IPS-NIHi7 (cell line): ENCODE results near the gene ADORA1.

Experiments used
- DNase-seq: peaks from one replicate; pipeline ENCODE4 v3.0.0; 2012; ENCODE audit warnings: mixed read lengths; ENCODE audit errors: extremely low spot score

ADORA1 gene

GRCh38 chr1:203127666-203128430 lies at the start of gene ADORA1:
TSS of gene ADORA1 (plus strand) at chr1:203127726. CDS start at chr1:203128842, 1,116 bp downstream.
- DNase-seq, result peak; percentile 76

- no peak for DNase-seq
Observed at GRCh38 chr1:203077956-203078355, 49.6 kb upstream of the ADORA1 start.

- DNase-seq, result no peak
Observed at GRCh38 chr1:203078478-203078877, 49.0 kb upstream of the ADORA1 start.

- no peak for DNase-seq
Observed at GRCh38 chr1:203080456-203080855, 47.1 kb upstream of the ADORA1 start.

GRCh38 chr1:203081465-203082230 lies 45.9 kb upstream of the ADORA1 start:
- DNase-seq, result no peak

- no peak for DNase-seq
Observed at GRCh38 chr1:203082231-203082505, 45.4 kb upstream of the ADORA1 start.

GRCh38 chr1:203082571-203083462 lies 44.7 kb upstream of the ADORA1 start:
- DNase-seq, result no peak

- no peak for DNase-seq
Observed at GRCh38 chr1:203083463-203083921, 44.0 kb upstream of the ADORA1 start.

GRCh38 chr1:203084588-203085527 lies 42.7 kb upstream of the ADORA1 start:
- peak; percentile 84 for DNase-seq

- no peak for DNase-seq
Observed at GRCh38 chr1:203085528-203086406, 41.8 kb upstream of the ADORA1 start, which contains the start of gene MYOG. TSS of gene MYOG (minus strand) at chr1:203086012. CDS start at chr1:203085961, 51 bp downstream.

GRCh38 chr1:203086992-203087763 lies 40.3 kb upstream of the ADORA1 start:
- no peak for DNase-seq

GRCh38 chr1:203088441-203088840 lies 39.1 kb upstream of the ADORA1 start:
- DNase-seq, result peak; percentile 2

GRCh38 chr1:203089001-203089650 lies 38.4 kb upstream of the ADORA1 start:
- DNase-seq, result peak; percentile 9

GRCh38 chr1:203089651-203090045 lies 37.9 kb upstream of the ADORA1 start:
- DNase-seq, result peak; percentile 30

GRCh38 chr1:203090421-203091198 lies 36.9 kb upstream of the ADORA1 start:
- DNase-seq, result no peak

GRCh38 chr1:203091199-203091477 lies 36.4 kb upstream of the ADORA1 start:
- DNase-seq, result peak; percentile 19

GRCh38 chr1:203091761-203092330 lies 35.7 kb upstream of the ADORA1 start:
- DNase-seq, result peak; percentile 8
